Right lobe of liver (tissue), 4 donors: ENCODE measurements around the gene ADISSP.

Source experiments
- POLR2A ChIP-seq: fragments of 450-650 bp; IDR thresholded peaks from one replicate; pipeline ENCODE4 v1.6.1; 2017; ENCODE audit warnings: antibody characterized with exemption, mild to moderate bottlenecking
- TF ChIP-seq, protein P1 (sequence below), 4 donors: fragments of 200-600 bp in 3 of 4; fragments of 450-650 bp in 1 of 4; IDR thresholded peaks; one replicate each; pipeline versions ENCODE4 v1.5.1 to v1.8.0; 2016 to 2022; ENCODE audit warnings: antibody characterized with exemption in 4 of 4, mild to moderate bottlenecking in 2 of 4
- donor health status: DM: no; HTN: no; CAD: no.
- donor health status: DM: no; HTN: no; CAD: no.
- donor health status: DM: no; HTN: yes; CAD: no.

DNA sequence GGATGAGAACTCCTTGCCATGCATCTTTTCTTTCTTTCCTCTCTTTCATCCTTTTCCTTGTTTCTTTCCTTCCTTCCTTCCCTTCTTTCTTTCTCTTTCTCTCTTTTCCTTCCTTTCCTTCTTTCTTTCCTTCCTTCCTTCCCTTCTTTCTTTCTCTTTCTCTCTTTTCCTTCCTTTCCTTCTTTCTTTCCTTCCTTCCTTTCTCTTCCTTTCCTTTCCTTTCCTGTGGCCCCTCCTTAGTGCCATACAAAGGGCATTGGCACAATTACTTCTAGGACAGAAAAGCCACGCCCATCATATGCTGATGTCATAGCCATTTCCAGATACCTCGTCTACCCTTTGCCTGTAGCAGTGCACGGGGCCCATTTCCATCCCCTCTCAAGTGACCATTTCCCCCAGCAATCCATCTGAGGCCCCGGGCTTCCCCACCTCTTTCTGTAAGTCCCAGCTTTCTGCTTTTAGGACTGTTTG is 21.2 kb upstream of the ADISSP start:
- TF ChIP-seq, protein P1, sequence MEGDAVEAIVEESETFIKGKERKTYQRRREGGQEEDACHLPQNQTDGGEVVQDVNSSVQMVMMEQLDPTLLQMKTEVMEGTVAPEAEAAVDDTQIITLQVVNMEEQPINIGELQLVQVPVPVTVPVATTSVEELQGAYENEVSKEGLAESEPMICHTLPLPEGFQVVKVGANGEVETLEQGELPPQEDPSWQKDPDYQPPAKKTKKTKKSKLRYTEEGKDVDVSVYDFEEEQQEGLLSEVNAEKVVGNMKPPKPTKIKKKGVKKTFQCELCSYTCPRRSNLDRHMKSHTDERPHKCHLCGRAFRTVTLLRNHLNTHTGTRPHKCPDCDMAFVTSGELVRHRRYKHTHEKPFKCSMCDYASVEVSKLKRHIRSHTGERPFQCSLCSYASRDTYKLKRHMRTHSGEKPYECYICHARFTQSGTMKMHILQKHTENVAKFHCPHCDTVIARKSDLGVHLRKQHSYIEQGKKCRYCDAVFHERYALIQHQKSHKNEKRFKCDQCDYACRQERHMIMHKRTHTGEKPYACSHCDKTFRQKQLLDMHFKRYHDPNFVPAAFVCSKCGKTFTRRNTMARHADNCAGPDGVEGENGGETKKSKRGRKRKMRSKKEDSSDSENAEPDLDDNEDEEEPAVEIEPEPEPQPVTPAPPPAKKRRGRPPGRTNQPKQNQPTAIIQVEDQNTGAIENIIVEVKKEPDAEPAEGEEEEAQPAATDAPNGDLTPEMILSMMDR (IDR thresholded peaks at IDR 0.05), result no peak
- TF ChIP-seq POLR2A, result no peak
